DOHH2 (cell line): ENCODE data around the gene L3MBTL4.

Experiments used
- CTCF ChIP-seq: fragments of 200-600 bp; sonication (generic); IDR thresholded peaks from one replicate; pipeline ENCODE4 v1.5.1; 2014; ENCODE audit warnings: antibody characterized with exemption, mild to moderate bottlenecking, low read depth, low read length; ENCODE audit not compliant: poor library complexity, severe bottlenecking
- EZH2phosphoT487 ChIP-seq: fragments of 200-600 bp; sonication (generic); IDR thresholded peaks from 2 replicates; pipeline ENCODE4 v1.6.1; 2017; ENCODE audit warnings: borderline replicate concordance, mild to moderate bottlenecking, antibody characterized with exemption, low read length, moderate library complexity, mixed read lengths

- no peak for TF ChIP-seq CTCF
- no peak for TF ChIP-seq EZH2phosphoT487
Measured at GRCh38 chr18:6103741-6104140, 311.0 kb downstream of the L3MBTL4 start.
